NCI-H128 (cell line): ENCODE results near the gene NEK6.

Source experiments
- DNase-seq: peaks from one replicate; lab custom pipeline; 2025; ENCODE audit not compliant: unreplicated experiment; lab: John Stamatoyannopoulos, UW

NEK6 gene

DNA sequence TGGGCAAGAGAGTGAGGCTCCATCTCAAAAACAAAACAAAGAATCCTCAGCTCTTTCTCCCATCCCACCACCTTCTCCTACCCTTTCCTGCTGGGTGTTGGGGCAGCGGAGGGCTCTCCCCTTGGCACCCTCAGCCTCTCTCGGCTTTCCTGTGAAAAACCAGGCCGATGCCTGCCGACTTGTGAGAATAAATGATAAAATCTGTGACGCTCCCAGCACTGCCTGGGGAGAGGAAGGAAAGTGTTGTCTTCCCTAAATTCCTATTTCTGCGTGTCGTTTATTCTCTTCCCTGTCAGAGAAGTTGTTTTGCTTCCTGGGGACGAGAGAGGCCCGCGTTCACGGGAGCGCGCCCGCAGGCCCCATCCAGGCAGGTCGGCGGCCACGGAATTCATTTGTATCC, 19.7 kb downstream of the NEK6 start:
- no peak for DNase-seq

DNA sequence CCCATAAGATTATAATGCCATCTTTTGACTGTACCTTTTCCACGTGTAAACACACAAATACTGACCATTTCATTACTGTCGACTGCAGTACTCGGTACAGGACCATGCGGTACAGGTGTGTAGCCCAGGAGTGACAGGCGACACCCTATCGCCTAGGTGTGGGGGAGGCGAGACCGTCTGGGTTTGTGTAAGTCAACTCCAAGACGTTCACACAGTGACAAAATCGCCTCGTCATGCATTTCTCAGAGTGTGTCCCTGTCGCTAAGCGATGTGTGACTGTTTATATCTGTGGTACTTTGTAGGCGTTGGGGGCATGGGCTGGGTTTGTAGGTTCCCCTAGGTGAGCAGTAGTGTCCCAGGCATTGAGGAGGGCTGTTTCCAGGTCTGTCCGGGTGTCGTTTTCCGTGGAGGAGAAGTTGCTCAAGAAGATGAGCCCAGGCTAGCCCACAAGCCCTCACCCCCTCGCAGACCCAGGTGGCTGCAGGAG, 20.3 kb downstream of the NEK6 start:
- DNase-seq, result no peak

DNA sequence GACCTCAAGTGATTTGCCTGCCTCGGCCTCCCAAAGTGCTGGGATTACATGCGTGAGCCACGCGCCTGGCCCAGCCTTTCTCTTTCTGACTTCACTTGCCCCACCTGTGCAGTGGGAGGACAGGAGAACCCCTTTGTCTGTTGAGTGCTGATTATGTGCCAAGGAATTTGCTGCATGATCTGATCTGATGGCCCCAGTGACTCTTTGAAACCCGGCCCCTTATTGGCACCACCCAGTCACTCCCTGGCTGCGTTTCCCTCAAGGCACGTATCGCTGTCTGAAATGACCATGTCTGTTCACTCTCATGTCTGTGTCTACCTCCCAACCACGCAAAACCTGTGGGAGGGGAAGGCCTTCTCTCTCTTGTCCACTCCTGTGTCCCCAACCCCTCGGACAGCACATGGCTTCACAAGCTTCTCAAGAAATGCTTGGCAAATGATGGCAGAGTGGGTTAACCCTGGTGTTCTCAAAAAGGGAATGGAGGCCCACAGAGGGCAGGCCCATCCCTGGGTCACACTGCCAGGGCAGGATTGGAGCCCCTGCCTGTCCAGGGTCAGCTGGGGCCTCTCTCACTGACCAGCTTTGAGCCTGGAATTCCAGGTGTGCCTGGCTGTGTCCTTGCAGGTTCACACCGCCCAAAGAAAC, 21.9 kb downstream of the NEK6 start:
- DNase-seq, result no peak

DNA sequence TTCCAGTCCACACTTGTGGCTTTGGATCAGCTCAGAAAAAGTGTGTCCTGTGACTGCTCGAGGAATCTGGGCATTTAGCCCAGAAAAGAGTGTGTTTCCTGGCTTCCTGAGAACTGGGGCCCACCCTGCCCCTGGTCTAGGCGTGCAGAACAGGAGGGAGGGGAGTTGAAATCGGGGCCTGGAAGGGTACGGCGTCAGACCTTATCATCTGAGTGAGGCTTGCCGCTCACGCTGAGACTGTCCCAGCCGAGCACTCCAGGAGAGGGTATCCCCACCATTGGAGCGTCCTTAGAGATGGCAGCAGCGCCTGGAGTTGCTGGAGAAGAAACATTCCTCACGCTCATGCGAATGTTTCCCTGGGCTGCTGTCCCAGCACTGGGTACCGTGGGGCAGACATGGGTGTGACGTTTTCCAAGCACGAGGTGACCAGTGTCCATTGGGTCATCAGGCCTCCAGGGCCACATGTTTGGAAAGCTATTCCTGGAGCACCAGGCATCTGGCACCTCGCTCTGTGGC, 22.5 kb downstream of the NEK6 start:
- DNase-seq, result no peak

DNA sequence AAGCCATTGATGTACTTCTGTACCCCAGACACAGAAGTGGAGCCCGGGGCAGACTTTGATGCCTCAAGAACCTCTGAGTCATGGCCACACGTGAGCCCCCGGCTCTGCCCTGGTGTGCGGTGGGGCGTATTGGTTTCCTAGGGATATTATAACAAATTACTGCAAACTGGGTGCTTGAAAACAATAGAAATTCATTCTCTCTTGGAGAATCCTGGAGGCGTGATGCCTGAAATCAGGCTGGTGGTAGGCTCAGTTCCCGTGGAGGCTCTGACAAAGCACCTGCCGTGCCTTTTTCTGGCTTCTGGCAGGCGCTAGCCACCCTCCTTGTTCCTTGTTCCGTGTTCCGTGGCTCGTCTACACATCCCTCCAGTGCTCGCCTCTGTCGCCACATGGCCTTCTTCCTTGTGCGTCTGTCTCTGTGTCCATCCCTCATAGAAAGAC, 24.2 kb downstream of the NEK6 start:
- no peak for DNase-seq

DNA sequence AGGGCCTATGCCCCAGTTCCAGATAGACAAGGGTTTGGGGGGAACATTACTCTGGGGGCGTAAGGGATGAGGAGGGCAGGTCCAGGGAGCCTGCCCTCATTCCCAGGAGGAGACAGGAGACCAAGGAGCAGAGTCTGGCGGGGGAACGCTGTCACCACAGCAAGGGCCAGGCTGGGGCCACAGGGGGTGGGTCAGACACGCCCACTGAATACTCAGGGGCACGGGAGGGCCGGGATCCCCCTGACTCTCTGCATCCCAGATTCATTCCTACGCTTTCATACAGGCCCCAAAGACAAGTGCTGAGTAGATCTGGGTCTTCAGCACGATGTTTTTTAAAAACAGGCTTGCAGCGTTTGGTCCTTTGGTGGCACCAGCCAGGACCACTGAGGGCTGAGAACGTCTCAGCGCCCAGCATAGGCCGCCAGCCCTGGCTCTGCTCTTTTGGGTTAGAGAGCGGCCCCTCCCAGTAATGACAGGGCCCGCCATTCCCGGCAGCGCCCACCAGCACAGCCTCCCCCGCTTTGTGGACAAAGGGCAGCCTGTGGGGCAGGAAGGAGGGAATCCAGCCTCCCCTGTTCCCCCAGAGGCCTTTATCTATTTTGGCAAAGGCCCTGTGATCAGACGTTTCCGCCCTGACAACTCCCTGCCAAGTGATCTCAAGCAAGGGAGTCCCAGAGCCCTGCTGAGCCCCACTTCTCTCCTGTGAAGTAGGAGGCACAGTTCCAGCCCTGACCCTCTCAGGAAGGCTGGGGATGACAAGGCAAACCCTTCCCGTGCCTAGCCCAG, 24.9 kb downstream of the NEK6 start:
- DNase-seq, result no peak

DNA sequence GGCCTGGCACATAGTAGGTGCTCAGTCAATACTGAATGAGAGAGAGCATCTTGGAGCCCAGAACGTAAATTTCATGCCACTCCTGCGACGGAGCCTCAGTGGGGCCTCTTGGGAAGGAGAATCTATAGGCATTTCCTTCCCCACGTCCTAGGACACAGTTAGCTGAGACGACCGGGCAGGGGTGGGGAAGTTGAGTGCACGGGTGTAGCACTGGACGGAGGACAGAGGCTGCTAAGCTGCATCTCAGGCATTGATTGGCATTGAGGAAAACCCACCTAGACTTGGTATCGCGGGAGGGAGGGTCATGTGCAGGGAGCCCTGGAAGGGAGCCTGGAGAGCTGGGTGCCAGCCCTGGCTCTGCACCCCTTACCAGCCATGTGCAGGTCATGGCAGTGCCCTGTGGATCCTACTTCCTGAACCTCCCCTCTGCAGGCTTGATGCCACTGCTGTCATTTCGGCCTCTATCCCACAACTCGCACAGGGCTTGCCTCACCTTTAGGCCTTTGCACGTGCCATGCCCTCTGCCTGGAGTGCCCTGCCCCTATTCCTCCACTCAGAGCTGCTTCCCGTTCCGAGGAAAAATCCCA, 25.6 kb downstream of the NEK6 start:
- DNase-seq, result no peak

DNA sequence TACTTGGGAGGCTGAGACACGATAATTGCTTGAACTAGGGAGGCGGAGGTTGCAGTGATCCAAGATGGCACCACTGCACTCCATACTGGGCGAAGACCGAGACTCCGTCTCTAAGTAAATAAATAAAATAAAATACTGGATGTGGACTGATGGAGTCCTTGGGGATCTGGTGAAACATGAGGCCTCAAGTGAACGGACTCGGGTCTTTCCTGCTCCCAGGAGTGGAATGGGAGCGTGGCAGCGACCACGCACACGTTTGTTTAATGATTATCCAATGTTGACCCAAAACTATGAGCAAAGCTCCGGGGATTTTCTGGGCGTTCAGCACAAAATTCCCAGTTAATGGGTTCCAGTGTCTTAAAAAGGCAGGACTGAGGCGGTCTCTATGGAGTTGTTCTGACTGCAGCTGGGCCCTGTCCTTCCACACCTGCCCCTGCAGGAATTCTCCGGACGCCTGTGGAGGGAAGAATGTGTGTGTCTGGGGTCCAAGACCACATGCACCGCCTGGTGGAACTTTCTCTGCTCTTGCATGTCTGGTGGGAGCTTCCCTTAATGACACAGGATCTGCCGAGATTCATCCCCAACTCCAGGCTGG, 26.6 kb downstream of the NEK6 start:
- DNase-seq, result no peak

DNA sequence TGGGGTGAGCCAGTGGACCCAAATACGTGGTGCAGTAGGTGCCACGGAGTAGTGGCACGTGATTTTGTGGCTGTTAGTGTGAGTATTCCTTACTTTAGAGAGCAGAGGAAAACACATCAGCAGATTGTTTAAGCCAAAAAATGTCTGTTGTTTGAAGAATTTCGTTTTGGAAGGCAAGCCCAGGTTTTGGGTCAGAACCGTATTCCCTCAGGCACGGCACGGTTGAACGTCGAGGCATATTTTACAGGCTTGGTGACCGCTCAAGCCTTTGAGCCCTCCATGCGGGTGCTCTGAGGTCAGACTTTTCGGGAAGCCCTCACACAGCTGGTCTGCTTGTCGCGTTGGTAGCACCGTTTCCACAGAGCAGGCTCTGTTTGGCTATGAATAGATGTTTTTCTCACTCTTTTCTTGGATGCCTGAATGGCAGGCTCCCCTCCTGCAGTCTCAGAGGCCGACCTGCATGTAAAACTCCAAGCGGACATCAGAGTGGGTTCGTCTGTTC, 27.2 kb downstream of the NEK6 start:
- no peak for DNase-seq

DNA sequence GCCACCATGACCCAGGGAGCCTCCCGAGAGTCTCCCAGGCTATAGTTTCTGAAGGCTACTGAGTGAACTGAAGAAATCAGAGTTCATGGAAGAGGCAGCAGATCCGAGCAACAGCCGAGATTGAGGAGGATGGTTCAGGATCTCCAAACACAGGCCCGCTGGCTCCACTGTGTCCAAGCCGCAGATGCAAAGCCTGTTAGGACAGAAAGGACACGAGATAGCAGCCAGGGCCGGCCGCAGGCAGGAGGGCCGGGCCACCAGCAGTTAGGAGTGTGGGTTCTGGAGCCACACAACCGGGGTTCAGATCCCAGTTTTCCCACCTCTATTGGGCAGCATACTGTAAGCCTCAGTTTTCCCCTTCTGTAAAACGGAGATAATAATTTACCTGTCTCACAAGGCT, 27.7 kb downstream of the NEK6 start:
- no peak for DNase-seq

DNA sequence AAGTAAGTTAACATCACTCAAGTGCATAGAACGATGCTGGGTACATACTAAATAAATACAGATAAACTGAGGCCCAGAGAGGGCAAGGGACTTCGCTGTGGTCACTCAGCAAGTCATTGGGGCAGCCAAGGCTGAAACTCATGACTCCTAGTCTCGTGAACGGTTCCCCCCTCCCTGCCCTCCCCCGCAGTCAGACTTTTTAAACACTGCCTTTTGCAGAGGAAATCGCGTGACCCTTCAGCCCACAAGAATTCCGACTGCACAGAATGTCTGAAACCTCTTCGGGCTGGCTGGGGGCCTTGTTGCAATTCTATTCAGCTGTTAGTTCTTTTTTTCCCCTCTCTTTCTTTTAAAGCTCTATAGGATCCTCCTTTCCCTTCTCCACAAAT, 28.1 kb downstream of the NEK6 start:
- no peak for DNase-seq

DNA sequence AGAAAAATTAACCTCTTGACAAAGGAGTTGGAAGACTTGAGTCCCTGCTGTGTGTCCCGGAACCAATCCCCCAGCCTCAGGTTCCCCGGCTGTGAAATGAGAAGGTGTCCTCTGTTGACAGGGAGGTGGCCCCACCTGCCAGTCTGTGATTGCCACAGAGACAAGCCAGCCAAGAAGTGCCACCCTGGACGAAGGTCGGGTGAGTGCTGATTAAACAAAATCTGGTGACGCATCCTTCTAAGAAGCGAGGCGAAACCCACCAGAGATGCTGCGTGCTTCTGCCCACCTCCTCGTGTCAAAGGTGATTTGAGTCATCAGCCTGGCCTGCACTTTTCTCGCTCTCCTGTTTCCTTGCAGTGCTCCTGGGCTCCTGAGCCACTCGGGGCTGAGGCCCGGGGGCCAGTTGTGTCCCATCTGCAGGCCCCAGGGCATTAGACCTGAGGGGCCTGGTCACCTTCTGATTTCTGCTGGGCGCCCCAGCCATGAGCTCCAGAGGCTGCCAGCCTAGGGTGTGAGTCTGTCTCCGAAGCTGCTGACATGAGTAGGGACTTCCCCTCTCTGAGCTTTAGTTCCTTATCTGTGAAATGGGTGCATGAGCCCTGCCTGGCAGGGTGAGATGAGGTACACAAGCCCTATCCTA, 28.7 kb downstream of the NEK6 start:
- DNase-seq, result no peak

DNA sequence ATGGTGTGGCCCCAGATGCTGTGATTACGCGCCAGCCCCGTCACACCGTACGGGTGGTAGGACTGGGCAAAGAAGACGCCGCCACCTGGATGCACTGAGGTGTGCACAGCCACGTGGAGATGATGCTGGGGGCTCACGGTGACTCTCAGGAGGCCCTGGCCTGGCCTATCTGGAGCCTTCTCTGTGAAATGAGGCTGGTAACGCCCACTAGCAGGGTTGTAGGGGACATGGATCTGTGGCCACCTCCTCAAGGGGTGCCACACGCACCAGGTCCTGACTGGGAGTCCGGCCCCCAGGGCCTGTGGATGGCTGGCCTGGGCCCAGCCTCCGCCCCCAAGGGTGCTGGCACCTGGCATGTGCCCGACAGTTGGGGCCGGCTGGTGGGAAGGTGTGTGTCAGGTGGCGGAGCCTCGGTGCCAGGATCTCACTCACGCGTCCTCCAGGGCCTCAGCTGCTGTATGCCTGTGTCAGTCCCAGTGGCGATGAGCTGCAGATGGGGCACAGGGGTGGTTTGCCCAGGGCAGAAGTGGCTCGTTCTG, 32.4 kb downstream of the NEK6 start:
- DNase-seq, result no peak

DNA sequence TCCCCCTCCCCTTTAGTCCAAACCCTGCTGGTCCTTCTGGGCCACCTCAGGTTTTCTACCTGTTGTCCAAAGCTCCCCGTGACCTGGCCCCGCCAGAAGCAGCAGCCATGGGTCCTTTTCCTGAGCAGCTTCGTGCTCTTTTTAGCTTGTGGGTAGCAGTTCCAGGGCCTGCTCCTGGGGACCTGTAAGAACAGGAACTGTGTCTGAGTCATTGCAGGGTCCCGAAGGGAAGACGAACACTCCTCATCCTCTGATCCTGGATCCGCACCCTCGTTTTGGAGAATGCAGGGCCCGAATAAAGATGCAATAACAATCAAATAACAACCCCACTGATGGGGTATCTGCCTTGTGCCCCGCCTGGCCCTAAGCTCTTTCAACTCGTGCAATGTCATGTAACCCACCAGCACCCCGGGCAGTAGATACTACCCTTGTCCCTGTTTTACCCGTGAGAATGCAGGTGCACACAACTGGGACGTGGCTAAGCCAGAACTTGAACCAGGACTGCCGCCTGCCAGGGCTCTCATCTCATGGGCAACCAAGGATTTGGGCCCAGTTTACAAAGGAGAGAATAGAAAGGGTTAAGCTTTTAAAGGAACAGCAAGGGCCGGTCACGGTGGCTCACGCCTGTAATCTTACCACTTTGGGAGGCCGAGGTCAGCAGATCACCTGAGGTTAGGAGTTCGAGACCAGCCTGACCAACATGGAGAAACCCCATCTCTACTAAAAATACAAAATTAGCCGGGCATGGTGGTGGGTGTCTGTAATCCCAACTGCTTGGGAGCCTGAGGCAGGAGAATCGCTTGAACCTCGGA, 33.2 kb downstream of the NEK6 start:
- DNase-seq, result no peak

DNA sequence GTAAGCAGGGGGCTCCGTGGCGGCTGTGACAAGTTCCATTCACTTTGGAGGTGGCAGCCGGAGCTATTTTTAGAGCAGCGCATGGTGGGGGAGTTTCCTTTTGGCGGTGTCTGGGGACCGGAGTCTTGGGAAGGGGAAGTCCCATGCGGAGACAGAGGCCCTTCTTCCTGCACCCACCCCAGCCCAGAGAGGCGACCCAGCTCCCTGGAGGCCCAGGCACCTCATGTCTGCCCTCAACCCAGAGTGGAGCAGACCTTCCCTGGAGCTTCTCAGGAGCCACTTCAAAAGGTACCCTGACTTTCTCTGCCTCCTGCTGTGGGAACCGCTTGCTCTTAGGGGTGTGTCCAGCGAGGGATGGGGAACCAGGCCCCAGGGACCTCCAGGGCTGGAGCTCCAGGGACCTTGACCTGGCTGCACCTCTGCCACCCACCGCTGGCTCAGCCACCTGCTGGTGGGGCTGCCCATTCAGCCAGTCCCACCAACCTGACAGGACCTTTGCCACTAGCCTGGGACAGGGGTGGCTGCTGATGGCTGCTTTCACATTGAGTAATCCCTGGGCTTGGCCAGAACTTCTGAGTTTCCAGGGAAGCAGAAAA, 34.1 kb downstream of the NEK6 start:
- DNase-seq, result no peak

DNA sequence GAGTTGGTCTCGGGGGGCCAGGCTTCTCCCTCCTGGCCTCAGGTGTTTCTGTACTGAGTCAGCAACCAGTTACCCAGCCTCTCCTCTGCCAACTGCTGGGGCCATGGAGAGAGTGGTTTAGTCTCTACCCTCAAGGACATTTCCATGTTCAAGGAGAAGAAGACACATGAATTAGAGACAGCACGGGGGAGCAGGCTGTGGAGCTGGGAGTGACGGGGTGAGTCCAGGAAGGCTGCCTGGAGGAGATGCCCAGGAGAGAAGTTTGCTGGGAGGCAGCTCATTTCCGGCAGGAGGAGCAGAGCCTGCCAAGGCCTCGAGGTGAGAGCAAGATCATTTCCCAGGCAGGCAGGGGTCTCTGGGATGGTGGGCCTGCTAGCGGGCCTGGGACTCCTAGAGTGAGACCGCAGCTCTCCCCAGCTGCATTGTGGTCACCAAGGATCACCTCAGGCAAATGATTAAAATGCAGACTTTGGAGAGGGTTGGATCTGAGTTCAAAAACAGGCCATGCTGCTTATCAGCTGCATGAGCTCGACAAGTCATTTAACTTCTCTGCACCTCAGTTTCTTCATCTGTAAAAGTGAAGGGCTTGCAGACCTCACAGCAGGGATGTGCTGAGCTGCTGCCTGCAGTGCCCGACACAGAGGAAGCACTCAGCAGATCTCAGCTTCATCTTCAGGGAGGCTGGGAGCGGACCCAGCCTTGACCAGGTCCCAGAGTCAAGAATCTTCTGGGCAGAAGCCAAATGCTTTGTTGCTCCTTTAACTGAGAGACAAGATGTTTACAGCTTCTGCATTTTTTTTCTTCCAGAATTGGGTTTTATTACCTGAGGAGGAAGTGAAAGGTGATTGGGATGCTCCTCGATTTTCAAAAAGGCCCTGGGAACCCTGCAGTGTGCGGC, 35.2 kb downstream of the NEK6 start:
- DNase-seq, result no peak

DNA sequence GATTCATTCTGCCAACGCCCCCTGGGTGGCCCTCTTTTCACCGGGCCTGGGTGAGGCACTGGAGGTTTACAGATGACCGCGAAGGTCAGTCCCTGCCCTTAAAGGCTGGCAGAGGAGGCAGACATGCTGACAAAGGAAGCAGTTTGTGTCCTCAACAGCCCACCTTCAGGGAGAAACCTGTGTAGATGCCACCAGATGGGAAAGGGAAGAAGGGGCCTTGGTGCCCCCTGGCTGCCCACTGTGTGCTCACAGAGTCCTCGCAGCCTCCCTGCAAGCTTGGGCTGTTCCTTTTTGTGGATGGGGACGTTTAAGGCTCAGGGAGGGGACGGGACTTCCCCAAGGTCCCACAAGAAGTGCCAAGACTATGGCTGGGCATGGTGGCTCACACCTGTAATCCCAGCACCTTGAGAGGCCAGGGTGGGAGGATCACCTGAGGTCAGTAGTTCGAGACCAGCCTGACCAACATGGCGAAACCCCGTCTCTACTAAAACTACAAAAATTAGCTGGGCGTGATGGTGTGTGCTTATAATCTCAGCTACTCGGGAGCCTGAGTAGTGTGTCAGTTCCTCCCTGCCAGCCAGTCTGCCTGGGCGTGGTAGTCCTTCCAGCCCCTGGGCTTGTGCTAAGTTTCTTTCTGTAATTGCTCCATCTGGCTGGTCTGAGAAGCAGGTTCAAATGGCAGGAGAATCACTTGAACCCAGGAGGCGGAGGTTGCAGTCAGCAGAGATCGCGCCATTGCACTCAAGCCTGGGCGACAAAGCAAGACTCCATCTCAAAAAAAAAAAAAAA, 36.2 kb downstream of the NEK6 start:
- no peak for DNase-seq
